Endothelial cell (in vitro differentiated cells): ENCODE data around the gene KCNJ5. TPM values are rescaled to one million over a fixed set of nuclear protein-coding genes. Genes with fewer than 3 reads are reported as not detected.

ENCODE experiments used
- DNase-seq: peaks from one replicate; pipeline ENCODE4 v3.0.0; 2021; ENCODE audit warnings: low spot score
- H3K27ac Mint-ChIP-seq: one replicate; pipeline ENCODE4 v1.8.0; 2021; ENCODE audit warnings: mixed read lengths, inconsistent platforms; ENCODE audit not compliant: unreplicated experiment
- H3K27me3 Mint-ChIP-seq: one replicate; pipeline ENCODE4 v1.8.0; 2021; ENCODE audit warnings: mild to moderate bottlenecking, moderate library complexity, mixed read lengths, inconsistent platforms; ENCODE audit not compliant: unreplicated experiment
- H3K36me3 Mint-ChIP-seq: one replicate; pipeline ENCODE4 v1.8.0; 2021; ENCODE audit warnings: mild to moderate bottlenecking, low read depth, mixed read lengths, inconsistent platforms; ENCODE audit not compliant: unreplicated experiment
- H3K4me1 Mint-ChIP-seq: one replicate; pipeline ENCODE4 v1.8.0; 2021; ENCODE audit warnings: mild to moderate bottlenecking, mixed read lengths, inconsistent platforms; ENCODE audit not compliant: unreplicated experiment
- H3K4me3 Mint-ChIP-seq: one replicate; pipeline ENCODE4 v1.8.0; 2021; ENCODE audit warnings: mild to moderate bottlenecking, mixed read lengths, inconsistent platforms; ENCODE audit not compliant: unreplicated experiment
- H3K9me3 Mint-ChIP-seq: one replicate; pipeline ENCODE4 v1.8.0; 2021; ENCODE audit warnings: mixed read lengths, inconsistent platforms; ENCODE audit not compliant: unreplicated experiment
- CTCF ChIP-seq: fragments of 200-600 bp; sonication (generic); IDR thresholded peaks from one replicate; pipeline ENCODE4 v1.5.0; 2021; ENCODE audit warnings: antibody characterized with exemption; ENCODE audit not compliant: unreplicated experiment
- total RNA-seq: library from RNA; stranded (reverse); fragmentation: NEBNext Ultra II Directional; extraction: Animal tissue kit (Norgen Biotek cat#: 25700); gene quantifications from one replicate; pipeline ENCODE4 v1.2.1, GENCODE V29; 2021; ENCODE audit not compliant: unreplicated experiment

KCNJ5 gene
- total RNA-seq, 1 donor from 2014 or later: 0.05 TPM

DNA sequence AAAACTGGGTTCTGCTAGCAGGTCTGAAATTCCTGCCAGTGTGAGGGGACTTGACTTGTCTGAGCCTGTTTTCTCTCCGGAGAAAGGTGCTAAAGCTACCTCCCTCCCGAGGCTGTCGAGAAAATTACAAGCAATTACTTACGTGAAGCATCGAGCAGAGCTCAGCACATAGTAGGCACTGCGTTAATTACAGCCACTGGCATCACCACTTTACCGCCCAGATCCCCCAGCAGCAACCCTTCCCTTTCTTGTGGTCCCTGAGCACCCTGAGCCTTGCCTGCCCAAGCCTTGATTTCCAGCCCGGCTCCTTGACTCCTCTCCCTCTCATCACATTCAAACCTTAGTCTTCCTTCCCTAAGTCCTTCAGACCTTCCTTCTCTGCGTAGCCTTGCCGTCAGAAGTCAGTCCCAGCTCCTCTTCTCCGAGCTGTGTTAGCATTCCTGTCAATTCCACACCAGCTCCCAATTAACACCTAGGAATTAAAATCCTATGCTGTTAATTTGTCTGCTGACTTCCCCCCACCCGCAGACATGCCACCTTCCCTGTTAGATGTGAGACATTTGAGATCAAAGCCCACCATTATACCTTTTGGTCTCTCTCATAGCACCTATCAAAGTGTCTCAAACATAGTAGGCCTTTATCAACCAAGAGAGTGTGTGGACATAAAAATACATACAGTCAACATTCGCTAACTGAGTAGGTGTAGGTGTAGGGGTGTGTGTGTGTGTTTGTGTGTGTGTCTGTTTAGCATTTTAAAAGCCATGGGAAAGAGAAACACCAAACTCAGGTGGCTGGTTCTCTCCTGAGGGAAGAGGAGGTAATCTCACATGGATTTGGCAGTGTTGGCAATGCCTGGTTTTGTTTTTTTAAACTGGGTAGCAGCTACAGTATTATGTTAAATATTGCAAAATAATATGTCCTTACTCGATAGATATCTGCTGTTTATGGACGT, 2.8 kb upstream of the KCNJ5 start:
- H3K9me3 Mint-ChIP-seq: no peaks in the 10 kb centered on the region
- peaks cover 14% of the 10 kb centered on the region for H3K27me3 Mint-ChIP-seq
- no peak for DNase-seq
- peak overlapping the region; percentile 10 for H3K27ac Mint-ChIP-seq
- H3K4me3 Mint-ChIP-seq: no peak overlapping the region
- peaks cover 8% of the 10 kb centered on the region for H3K4me1 Mint-ChIP-seq
- H3K36me3 Mint-ChIP-seq: no peaks in the 10 kb centered on the region
- TF ChIP-seq CTCF: peak; percentile 13

- Mint-ChIP-seq H3K36me3 (no peaks in the 10 kb centered on the region), H3K4me1 (peaks cover 11% of the 10 kb centered on the region), H3K27me3 (peaks cover 17% of the 10 kb centered on the region), H3K4me3 (no peak overlapping the region), H3K9me3 (no peaks in the 10 kb centered on the region), H3K27ac (no peak overlapping the region)
- no peak for TF ChIP-seq CTCF
- no peak for DNase-seq
Observed at GRCh38 chr11:128889657-128890213, 1.4 kb upstream of the KCNJ5 start.

GRCh38 chr11:128890216-128890542, 977 bp upstream of the KCNJ5 start:
- TF ChIP-seq CTCF: no peak
- no peaks in the 10 kb centered on the region for H3K9me3 Mint-ChIP-seq
- DNase-seq: no peak
- no peak overlapping the region for H3K4me3 Mint-ChIP-seq
- peaks cover 11% of the 10 kb centered on the region for H3K4me1 Mint-ChIP-seq
- no peak overlapping the region for H3K27ac Mint-ChIP-seq
- peaks cover 17% of the 10 kb centered on the region for H3K27me3 Mint-ChIP-seq
- no peaks in the 10 kb centered on the region for H3K36me3 Mint-ChIP-seq

DNA sequence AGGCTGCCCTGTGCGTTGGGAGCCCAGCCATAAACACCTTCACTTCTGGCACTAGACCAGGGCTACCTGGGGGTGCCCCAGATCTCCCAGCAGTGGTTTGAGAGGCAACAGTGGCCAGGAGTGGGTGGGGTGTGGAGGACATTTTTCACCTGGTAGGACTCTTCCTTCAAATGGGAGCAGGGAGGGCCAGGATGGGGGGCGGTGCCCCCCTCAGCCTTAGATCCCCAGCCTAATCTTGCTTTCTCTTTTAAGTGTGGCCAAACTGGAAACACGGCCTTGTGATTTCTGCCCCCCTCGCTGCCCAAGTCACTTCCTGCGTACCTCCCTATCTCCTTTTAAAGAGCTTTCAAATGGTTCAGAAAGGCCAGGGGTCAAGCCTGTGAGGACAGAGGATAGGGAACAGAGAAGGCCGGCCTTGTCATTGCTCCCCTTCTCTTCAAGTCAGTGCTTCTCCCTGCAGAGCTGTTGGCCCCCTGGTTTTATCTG, 800 bp downstream of the KCNJ5 start:
- H3K36me3 Mint-ChIP-seq: no peaks in the 10 kb centered on the region
- H3K27me3 Mint-ChIP-seq: peaks cover 15% of the 10 kb centered on the region
- DNase-seq: no peak
- no peak overlapping the region for H3K4me3 Mint-ChIP-seq
- no peaks in the 10 kb centered on the region for H3K9me3 Mint-ChIP-seq
- H3K4me1 Mint-ChIP-seq: peaks cover 4% of the 10 kb centered on the region
- TF ChIP-seq CTCF: no peak
- no peak overlapping the region for H3K27ac Mint-ChIP-seq
